Sigmoid colon (tissue), 4 donors: ENCODE results near the gene PPL.

Experiments
- CTCF ChIP-seq, 4 experiments: fragments of 450-650 bp in 3 of 4; fragments of 200-600 bp in 1 of 4; IDR thresholded peaks; one replicate each; pipeline ENCODE4 v1.5.1; 2016 to 2019; ENCODE audit warnings: antibody characterized with exemption in 4 of 4, mild to moderate bottlenecking in 3 of 4, moderate library complexity in 2 of 4
- EP300 ChIP-seq, 4 donors: sonication (generic); formaldehyde crosslinking; IDR thresholded peaks; one replicate each; pipeline ENCODE4 v1.6.1; 2017; ENCODE audit warnings: antibody characterized with exemption in 4 of 4

GRCh38 chr16:4840984-4841383, 96.0 kb downstream of the PPL start:
- TF ChIP-seq EP300 (IDR thresholded peaks at IDR 0.05), result no peak
- no peak for TF ChIP-seq CTCF (IDR thresholded peaks at IDR 0.05)
